ENCODE results near the gene LIN54.
"Not testable (repeated sequence)": the region's sequence is repeated elsewhere in the genome, so short reads cannot be mapped to it uniquely, and the experiment has no call there.

The LIN54 gene

DNA sequence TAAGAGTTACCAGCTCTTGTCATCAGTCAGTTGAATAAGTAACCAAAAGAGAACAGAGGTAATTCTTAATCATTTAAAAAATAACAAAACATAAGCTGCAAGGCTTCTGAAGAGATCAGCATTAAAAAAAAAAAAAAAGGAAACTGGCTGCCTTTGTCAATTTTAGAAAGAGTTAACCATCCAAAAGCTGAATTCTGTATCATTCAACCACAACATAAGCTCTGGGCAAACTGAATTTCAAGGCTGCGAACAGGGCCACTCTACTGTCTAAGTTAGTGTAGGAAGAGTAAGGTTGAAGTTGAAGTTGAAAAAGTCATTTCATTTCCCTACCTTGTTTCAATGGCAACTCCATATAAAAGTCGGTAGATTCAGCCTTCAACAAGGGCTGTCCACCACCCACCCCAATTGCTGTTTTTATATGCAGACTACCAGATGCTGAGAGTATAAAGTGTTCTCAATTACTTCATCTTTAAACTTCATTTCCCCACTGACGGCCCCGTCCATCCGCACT, 1.1 kb upstream of the LIN54 start:
- no peak for DNase-seq (ENCODE audit: low read depth)
- TF ChIP-seq, protein P1, sequence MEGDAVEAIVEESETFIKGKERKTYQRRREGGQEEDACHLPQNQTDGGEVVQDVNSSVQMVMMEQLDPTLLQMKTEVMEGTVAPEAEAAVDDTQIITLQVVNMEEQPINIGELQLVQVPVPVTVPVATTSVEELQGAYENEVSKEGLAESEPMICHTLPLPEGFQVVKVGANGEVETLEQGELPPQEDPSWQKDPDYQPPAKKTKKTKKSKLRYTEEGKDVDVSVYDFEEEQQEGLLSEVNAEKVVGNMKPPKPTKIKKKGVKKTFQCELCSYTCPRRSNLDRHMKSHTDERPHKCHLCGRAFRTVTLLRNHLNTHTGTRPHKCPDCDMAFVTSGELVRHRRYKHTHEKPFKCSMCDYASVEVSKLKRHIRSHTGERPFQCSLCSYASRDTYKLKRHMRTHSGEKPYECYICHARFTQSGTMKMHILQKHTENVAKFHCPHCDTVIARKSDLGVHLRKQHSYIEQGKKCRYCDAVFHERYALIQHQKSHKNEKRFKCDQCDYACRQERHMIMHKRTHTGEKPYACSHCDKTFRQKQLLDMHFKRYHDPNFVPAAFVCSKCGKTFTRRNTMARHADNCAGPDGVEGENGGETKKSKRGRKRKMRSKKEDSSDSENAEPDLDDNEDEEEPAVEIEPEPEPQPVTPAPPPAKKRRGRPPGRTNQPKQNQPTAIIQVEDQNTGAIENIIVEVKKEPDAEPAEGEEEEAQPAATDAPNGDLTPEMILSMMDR (IDR thresholded peaks at IDR 0.05; ENCODE audit: low read depth, low read length, missing control alignments), result no peak
- peak overlapping the region; percentile 85 for H3K4me3 ChIP-seq (ENCODE audit: low read depth, low read length)

DNA sequence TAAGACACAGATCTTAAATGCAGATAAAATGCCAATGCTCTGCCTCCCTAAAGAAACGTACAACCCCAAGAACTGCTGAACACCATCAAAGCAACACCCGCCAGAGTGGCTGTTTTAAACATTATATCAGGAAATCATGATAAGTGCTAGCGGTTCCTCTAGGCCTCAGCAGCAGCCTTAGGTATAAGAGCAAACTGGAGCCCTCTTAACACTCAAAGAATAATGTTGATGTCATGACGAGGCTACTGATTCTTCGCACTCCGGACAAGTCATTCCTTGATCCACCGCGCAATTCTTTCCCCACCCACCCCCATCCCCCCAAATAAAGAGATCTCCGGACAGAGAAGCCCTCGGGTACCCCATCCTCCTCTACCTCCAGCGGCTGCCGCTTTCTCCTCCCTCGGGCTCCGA, 507 bp downstream of the LIN54 start:
- no peak for DNase-seq (ENCODE audit: low read depth)
- H3K4me3 ChIP-seq (ENCODE audit: low read depth, low read length), result peak overlapping the region; percentile 85
- TF ChIP-seq, protein P1 (IDR thresholded peaks at IDR 0.05; ENCODE audit: low read depth, low read length, missing control alignments), result no peak

DNA sequence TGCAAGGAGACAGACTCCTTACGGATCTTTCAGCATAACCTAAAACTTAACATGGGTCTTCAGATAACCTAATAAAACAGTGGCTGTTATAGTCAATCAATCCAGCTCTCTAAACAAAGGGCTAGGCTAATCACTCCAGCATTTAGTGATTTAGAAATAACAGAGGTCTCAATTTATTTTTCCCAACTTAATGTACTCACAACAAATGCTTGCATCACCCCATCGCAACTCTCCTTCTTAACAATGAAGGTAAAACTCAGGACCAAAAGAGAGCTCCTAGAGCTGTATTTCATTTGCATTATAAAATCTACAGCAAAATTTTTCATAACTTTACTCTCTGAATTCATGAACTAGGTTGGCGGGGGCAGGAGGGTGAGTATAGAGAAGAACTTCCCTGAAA, 1.1 kb downstream of the LIN54 start:
- no peak for DNase-seq (ENCODE audit: low read depth)
- H3K4me3 ChIP-seq (ENCODE audit: low read depth, low read length), result peak overlapping the region; percentile 85
- TF ChIP-seq, protein P1 (IDR thresholded peaks at IDR 0.05; ENCODE audit: low read depth, low read length, missing control alignments), result no peak

DNA sequence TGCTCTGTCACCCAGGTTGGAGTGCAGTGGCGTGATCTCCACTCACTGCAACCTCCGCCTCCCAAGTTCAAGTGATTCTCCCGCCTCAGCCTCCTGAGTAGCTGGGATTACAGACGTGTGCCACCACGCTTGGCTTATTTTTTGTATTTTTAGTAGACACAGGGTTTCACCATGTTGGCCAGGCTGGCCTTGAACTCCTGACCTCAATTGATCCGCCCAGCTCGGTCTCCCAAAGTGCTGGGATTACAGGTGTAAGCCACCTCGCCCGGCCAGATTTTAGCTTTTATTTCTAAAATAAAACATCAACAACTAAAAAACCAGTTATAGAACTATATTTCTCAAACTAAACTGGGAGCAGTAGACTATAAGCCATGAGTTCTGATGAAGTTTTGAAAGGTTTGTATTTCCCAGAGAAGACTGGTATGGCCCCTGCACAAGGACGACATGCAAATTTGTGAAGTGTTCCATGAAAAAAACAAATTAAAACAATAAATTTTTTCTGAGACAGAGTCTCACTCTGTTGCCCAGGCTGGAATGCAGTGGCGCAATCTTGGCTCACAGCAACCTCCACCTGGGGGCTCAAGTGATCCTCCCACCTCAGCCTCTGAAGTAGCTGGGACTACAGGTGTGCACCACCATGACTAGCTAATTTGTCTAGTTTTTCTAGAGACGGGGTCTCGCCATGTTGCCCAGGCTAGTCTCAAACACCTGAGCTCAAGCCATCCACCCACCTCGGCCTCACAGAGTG, 7.4 kb downstream of the LIN54 start:
- DNase-seq (ENCODE audit: low read depth); H3K4me3 ChIP-seq (ENCODE audit: low read depth, low read length): not testable (repeated sequence)

DNA sequence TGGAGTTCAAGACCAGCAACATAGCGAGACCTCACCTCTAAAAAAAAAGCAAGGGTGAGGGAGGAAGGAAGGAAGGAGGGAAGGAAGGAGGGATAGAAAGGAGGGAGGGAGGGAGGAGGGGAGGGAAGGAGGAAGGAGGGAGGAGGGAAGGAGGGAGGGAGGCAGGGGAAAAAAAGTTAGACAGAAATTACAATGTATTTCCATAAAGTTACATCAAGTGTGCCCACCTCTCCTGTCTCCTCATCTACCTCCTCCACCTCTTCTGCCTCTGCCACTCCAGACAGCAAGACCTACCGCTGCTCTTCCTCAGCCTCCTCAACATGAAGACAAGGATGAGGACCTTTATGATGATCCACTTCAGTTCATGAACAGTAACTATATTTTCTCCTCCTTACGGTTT, 8.3 kb downstream of the LIN54 start:
- DNase-seq (ENCODE audit: low read depth), result no peak
- TF ChIP-seq, protein P1 (IDR thresholded peaks at IDR 0.05; ENCODE audit: low read depth, low read length, missing control alignments), result no peak
- H3K4me3 ChIP-seq (ENCODE audit: low read depth, low read length), result no peak overlapping the region

DNA sequence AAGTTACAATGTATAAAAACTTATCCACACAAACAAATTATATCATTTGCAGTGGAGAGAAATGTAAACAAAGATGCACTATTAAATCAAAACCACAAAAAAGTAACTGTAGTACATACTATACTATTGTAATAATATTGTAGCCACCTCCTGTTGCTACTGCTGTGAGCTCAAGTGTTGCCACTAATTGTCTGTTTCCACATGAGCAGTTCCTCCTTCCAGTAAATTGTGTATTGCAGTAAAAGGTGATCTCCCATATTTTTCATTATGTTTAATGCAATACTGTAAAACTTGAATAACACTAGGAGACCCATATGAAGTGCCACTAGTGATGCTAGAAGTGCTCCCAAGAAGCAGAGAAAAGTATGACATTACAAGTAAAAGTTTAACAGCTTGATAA, 11.7 kb downstream of the LIN54 start:
- TF ChIP-seq, protein P1 (IDR thresholded peaks at IDR 0.05; ENCODE audit: low read depth, low read length, missing control alignments), result no peak
- no peak overlapping the region for H3K4me3 ChIP-seq (ENCODE audit: low read depth, low read length)
- DNase-seq (ENCODE audit: low read depth), result no peak

DNA sequence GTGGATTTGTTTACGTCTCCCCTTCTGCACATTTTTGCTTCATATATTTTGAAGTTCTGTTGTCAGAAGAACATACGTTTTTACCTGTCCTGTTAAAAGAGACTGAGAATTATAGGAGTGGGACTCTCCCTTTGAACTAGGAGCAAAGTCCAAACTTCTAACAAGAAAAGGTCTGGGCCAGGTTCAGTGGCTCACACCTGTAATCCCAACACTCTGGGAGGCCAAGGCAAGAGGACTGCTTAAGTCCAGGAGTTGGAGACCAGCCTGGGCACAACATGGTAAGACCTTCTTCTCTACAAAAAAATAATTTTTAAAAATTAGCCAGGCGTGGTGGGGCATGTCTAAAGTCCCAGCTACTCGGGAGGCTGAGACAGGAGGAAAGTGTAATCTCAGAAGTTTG, 15.8 kb downstream of the LIN54 start:
- DNase-seq (ENCODE audit: low read depth), result no peak
- no peak overlapping the region for H3K4me3 ChIP-seq (ENCODE audit: low read depth, low read length)
- TF ChIP-seq, protein P1 (IDR thresholded peaks at IDR 0.05; ENCODE audit: low read depth, low read length, missing control alignments), result no peak

All from GM12864 (cell line).